Breast epithelium (tissue), 3 donors: ENCODE measurements around the gene KRTAP5-4.

ENCODE experiments used
- POLR2A ChIP-seq: fragments of 450-650 bp; IDR thresholded peaks from one replicate; pipeline ENCODE4 v1.6.1; 2016; ENCODE audit warnings: antibody characterized with exemption, mild to moderate bottlenecking, moderate library complexity
- POLR2AphosphoS5 ChIP-seq, 3 donors: sonication (generic); formaldehyde crosslinking; IDR thresholded peaks; one replicate each; pipeline ENCODE4 v1.6.1; 2017; ENCODE audit warnings: antibody characterized with exemption in 3 of 3
- TF ChIP-seq, protein P1 (sequence below), 3 donors: fragments of 450-650 bp; IDR thresholded peaks; one replicate each; pipeline ENCODE4 v1.5.1; 2016 to 2017; ENCODE audit warnings: antibody characterized with exemption in 3 of 3, mild to moderate bottlenecking in 3 of 3, moderate library complexity in 3 of 3

DNA sequence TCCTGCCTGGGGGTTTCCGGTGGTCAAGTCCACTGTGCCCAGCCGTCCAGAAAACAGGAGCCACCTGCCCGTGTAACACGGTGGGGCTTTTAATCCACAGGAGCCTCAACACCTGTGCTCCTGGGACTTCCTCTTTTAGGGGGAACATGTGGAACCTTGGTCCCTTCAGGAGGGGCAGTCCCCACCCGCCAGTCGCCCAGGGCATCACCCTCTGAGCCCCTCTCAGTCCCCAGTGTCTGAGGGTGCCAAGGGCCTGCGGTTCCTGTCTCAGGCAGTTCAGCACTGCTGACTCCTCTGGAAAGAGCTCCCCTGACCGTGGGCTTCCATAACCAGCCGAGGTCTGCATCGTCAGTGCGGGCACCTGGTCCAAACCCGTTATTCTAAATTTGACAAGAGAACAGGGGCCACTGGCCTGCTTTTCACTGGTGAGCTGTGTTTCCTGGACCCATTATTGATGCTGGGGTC, 23.5 kb upstream of the KRTAP5-4 start:
- TF ChIP-seq, protein P1, sequence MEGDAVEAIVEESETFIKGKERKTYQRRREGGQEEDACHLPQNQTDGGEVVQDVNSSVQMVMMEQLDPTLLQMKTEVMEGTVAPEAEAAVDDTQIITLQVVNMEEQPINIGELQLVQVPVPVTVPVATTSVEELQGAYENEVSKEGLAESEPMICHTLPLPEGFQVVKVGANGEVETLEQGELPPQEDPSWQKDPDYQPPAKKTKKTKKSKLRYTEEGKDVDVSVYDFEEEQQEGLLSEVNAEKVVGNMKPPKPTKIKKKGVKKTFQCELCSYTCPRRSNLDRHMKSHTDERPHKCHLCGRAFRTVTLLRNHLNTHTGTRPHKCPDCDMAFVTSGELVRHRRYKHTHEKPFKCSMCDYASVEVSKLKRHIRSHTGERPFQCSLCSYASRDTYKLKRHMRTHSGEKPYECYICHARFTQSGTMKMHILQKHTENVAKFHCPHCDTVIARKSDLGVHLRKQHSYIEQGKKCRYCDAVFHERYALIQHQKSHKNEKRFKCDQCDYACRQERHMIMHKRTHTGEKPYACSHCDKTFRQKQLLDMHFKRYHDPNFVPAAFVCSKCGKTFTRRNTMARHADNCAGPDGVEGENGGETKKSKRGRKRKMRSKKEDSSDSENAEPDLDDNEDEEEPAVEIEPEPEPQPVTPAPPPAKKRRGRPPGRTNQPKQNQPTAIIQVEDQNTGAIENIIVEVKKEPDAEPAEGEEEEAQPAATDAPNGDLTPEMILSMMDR (IDR thresholded peaks at IDR 0.05): no peak
- TF ChIP-seq POLR2AphosphoS5 (IDR thresholded peaks at IDR 0.05) (no peak), POLR2A (no peak)
